Peyer's patch (tissue), 4 donors: Measurements from ENCODE around the gene ZBTB7C. TPM values are rescaled to one million over a fixed set of nuclear protein-coding genes. Genes with fewer than 3 reads are reported as not detected.

ENCODE experiments used
- DNase-seq, 3 donors: peaks; one replicate each; pipeline ENCODE4 v3.0.0-alpha.2; 2017 to 2019
- H3K27ac ChIP-seq, 4 donors: fragments of 200-600 bp; sonication (generic); one replicate each; pipeline ENCODE4 v1.5.1; 2016 to 2019
- H3K27me3 ChIP-seq, 2 donors: fragments of 200-600 bp; sonication (generic); one replicate each; pipeline ENCODE4 v1.5.1; 2019
- H3K36me3 ChIP-seq, 3 donors: fragments of 200-600 bp; sonication (generic); one replicate each; pipeline ENCODE4 v1.5.1; 2016 to 2019
- H3K4me1 ChIP-seq, 4 donors: fragments of 200-600 bp; sonication (generic); one replicate each; pipeline ENCODE4 v1.5.1; 2016 to 2019
- H3K4me3 ChIP-seq, 4 donors: fragments of 200-600 bp; sonication (generic); 1 replicate in 3 of 4; 2 replicates in 1 of 4; pipeline ENCODE4 v1.5.1; 2016 to 2019; ENCODE audit warnings: mild to moderate bottlenecking in 1 of 4
- H3K9me3 ChIP-seq, 4 donors: fragments of 200-600 bp; sonication (generic); one replicate each; pipeline ENCODE4 v1.5.1; 2016 to 2019; ENCODE audit warnings: mild to moderate bottlenecking in 1 of 4
- POLR2A ChIP-seq, 2 donors: fragments of 450-650 bp; IDR thresholded peaks; one replicate each; pipeline ENCODE4 v1.5.1; 2017; ENCODE audit warnings: antibody characterized with exemption in 2 of 2, mild to moderate bottlenecking in 2 of 2, moderate library complexity in 2 of 2
- total RNA-seq, 4 donors: library from RNA; depleted of rRNA; stranded (reverse); fragments of >200 nt; gene quantifications; one replicate each; pipeline ENCODE4 v1.1.0, GENCODE V29; 2016
- TF ChIP-seq, protein P1 (sequence below), 6 experiments: fragments of 450-650 bp in 4 of 6; fragments of 200-600 bp in 2 of 6; sonication (generic) in 1 of 6; IDR thresholded peaks; one replicate each; pipeline ENCODE4 v1.5.1; 2017 to 2019; ENCODE audit warnings: antibody characterized with exemption in 6 of 6, mild to moderate bottlenecking in 3 of 6, moderate library complexity in 1 of 6

ZBTB7C gene
- total RNA-seq, 4 donors from 2014 or later = 10.5 to 15.7 (median 14.2) TPM

DNA sequence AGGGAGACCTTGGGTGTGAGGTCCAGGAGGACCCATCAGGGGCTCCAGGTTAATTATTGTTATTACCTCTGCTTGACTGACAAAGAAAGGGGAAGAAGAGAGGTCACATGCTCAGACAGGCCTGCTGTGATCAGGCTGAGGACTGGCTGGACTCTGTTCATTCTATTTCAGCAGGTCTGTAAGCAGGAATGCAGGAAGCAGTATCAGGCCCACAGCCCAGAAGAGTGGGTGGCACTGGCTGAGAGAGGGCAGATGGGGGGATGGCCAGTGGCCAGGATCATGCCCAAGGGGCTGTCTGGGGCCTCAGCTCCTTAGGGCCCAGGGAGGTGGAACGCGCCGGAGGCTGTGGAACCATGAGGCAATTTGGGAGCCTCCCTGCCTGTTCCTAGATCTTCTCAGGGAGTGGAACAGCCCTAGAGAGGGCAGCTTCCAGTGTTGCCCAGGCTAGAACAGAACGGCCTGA is 43.7 kb upstream of the ZBTB7C start:
- no peak overlapping the region for H3K4me3 ChIP-seq
- no peaks in the 10 kb centered on the region for H3K27me3 ChIP-seq
- peaks cover 0 to 22% (median 3%) of the 10 kb centered on the region in 4 donors for H3K4me1 ChIP-seq
- no peak for TF ChIP-seq POLR2A (IDR thresholded peaks at IDR 0.05)
- TF ChIP-seq, protein P1, sequence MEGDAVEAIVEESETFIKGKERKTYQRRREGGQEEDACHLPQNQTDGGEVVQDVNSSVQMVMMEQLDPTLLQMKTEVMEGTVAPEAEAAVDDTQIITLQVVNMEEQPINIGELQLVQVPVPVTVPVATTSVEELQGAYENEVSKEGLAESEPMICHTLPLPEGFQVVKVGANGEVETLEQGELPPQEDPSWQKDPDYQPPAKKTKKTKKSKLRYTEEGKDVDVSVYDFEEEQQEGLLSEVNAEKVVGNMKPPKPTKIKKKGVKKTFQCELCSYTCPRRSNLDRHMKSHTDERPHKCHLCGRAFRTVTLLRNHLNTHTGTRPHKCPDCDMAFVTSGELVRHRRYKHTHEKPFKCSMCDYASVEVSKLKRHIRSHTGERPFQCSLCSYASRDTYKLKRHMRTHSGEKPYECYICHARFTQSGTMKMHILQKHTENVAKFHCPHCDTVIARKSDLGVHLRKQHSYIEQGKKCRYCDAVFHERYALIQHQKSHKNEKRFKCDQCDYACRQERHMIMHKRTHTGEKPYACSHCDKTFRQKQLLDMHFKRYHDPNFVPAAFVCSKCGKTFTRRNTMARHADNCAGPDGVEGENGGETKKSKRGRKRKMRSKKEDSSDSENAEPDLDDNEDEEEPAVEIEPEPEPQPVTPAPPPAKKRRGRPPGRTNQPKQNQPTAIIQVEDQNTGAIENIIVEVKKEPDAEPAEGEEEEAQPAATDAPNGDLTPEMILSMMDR (IDR thresholded peaks at IDR 0.05) = no peak
- no peaks in the 10 kb centered on the region for H3K9me3 ChIP-seq
- peak in 1 of 3 donors; percentile 56 for DNase-seq
- peak overlapping the region in 1 of 4 donors; percentile 27 for H3K27ac ChIP-seq
- no peaks in the 10 kb centered on the region for H3K36me3 ChIP-seq

DNA sequence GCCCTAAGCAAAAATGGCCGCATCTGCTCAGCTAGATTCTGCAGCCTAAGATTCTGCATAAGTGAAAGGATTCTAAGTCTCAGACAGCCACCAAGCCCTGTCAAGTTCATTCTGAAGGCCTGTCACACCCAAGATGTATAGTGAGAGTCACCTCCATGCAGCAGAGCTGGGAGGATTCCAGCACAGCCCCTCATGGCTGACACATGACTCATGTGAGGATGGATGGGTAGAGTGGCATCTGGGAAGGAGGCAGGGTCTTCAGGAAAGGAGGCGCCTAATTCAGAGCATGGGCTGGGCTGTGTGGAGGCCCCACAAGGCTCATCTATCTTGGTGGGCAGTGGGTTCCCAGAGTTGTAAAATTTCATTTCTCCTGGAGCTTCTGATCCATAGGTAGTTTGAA is 41.5 kb upstream of the ZBTB7C start:
- Histone ChIP-seq H3K36me3 (no peaks in the 10 kb centered on the region), H3K9me3 (no peaks in the 10 kb centered on the region), H3K27me3 (no peaks in the 10 kb centered on the region), H3K27ac (no peak overlapping the region), H3K4me3 (no peak overlapping the region), H3K4me1 (peaks cover 0 to 12% (median 3%) of the 10 kb centered on the region in 4 donors)
- TF ChIP-seq, protein P1 (IDR thresholded peaks at IDR 0.05) = no peak
- TF ChIP-seq POLR2A (IDR thresholded peaks at IDR 0.05) = no peak
- no peak for DNase-seq

GRCh38 chr18:48446582-48447225 is 37.5 kb upstream of the ZBTB7C start:
- no peak for TF ChIP-seq POLR2A (IDR thresholded peaks at IDR 0.05)
- TF ChIP-seq, protein P1 (IDR thresholded peaks at IDR 0.05) = peak in 5 of 6 experiments; percentile 27 to 85 (median 85)
- Histone ChIP-seq H3K9me3 (no peaks in the 10 kb centered on the region), H3K4me1 (no peaks in the 10 kb centered on the region), H3K27me3 (no peaks in the 10 kb centered on the region), H3K36me3 (no peaks in the 10 kb centered on the region), H3K27ac (no peak overlapping the region), H3K4me3 (no peak overlapping the region)
- peak; percentile 51 to 91 (median 90) for DNase-seq

DNA sequence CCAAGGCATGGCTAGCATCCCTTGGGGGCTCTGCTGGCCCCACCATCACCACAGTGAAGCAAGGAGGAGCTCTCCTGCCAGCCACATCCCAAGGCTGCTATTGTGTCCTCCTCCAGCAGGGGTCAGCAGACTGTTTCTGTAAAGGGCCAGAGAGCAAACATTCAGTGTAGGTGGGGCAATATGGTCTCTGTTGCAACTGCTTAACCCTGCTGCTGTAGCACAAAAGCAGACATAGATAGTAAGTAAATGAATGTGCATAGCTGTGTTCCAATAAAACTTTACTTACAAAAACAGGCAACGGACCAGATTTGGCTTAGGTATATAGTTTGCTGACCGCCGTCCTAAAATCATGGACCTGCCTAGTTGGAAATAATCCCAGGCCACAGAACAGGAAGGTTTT is 36.4 kb upstream of the ZBTB7C start:
- DNase-seq = peak; percentile 49 to 91 (median 82)
- TF ChIP-seq POLR2A (IDR thresholded peaks at IDR 0.05) = no peak
- TF ChIP-seq, protein P1 (IDR thresholded peaks at IDR 0.05) = peak; percentile 40 to 91 (median 86)
- no peak overlapping the region for H3K4me3 ChIP-seq
- no peak overlapping the region for H3K27ac ChIP-seq
- no peaks in the 10 kb centered on the region for H3K4me1 ChIP-seq
- no peaks in the 10 kb centered on the region for H3K27me3 ChIP-seq
- no peaks in the 10 kb centered on the region for H3K36me3 ChIP-seq
- no peaks in the 10 kb centered on the region for H3K9me3 ChIP-seq

GRCh38 chr18:48442761-48443160 is 33.6 kb upstream of the ZBTB7C start:
- TF ChIP-seq POLR2A (IDR thresholded peaks at IDR 0.05) = no peak
- TF ChIP-seq, protein P1 (IDR thresholded peaks at IDR 0.05) = no peak
- no peak overlapping the region for H3K27ac ChIP-seq
- DNase-seq = no peak

More at GRCh38 chr18:48442761-48443160, 33.6 kb upstream of the ZBTB7C start:
- no peaks in the 10 kb centered on the region for H3K9me3 ChIP-seq
- no peak overlapping the region for H3K4me3 ChIP-seq
- H3K4me1 ChIP-seq = no peaks in the 10 kb centered on the region
- no peaks in the 10 kb centered on the region for H3K36me3 ChIP-seq
- H3K27me3 ChIP-seq = no peaks in the 10 kb centered on the region
